ENCODE measurements around the gene CTNNBIP1. TPM values are rescaled to one million over a fixed set of nuclear protein-coding genes. Genes with fewer than 3 reads are reported as not detected.

Gene CTNNBIP1
- total RNA-seq, 1 experiment from 2014 or later = 58.9 TPM

- Histone ChIP-seq H3K4me2 (no peak overlapping the region), H3K9me3 (ENCODE audit: insufficient read depth, low read depth) (no peaks in the 10 kb centered on the region), H3K36me3 (ENCODE audit: low read depth) (no peaks in the 10 kb centered on the region), H3K4me1 (replicated peaks; ENCODE audit: insufficient read depth) (no peaks in the 10 kb centered on the region), H3K79me2 (ENCODE audit: low read depth) (peaks cover 42% of the 10 kb centered on the region), H3K27ac (no peak overlapping the region), H3K4me3 (no peak overlapping the region), H3K27me3 (ENCODE audit: insufficient read depth, low read depth) (no peaks in the 10 kb centered on the region), H3K9me2 (ENCODE audit: insufficient read depth) (no peaks in the 10 kb centered on the region), H4K20me1 (ENCODE audit: insufficient read depth) (0 out of 2 replicates have a peak, but pooled peaks cover 7% of the 10 kb centered on the region), H2AFZ (no peak overlapping the region), H3F3A (ENCODE audit: insufficient read depth, low read depth) (no peaks in the 10 kb centered on the region)
- intact Hi-C loops (cut with micrococcal nuclease; ENCODE audit: unreplicated experiment) = no loop called here
- TF ChIP-seq, protein P1, sequence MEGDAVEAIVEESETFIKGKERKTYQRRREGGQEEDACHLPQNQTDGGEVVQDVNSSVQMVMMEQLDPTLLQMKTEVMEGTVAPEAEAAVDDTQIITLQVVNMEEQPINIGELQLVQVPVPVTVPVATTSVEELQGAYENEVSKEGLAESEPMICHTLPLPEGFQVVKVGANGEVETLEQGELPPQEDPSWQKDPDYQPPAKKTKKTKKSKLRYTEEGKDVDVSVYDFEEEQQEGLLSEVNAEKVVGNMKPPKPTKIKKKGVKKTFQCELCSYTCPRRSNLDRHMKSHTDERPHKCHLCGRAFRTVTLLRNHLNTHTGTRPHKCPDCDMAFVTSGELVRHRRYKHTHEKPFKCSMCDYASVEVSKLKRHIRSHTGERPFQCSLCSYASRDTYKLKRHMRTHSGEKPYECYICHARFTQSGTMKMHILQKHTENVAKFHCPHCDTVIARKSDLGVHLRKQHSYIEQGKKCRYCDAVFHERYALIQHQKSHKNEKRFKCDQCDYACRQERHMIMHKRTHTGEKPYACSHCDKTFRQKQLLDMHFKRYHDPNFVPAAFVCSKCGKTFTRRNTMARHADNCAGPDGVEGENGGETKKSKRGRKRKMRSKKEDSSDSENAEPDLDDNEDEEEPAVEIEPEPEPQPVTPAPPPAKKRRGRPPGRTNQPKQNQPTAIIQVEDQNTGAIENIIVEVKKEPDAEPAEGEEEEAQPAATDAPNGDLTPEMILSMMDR (conservative IDR thresholded peaks at IDR 0.05) = no peak
- no TSS peak for BruUV-seq (replicated peaks)
- CTCF ChIA-PET = no interaction called here
- POLR2A ChIA-PET (ENCODE audit: unreplicated experiment) = interaction anchor here (0.6 kb wide), 1 partner anchor 493 kb away, joined by 3 read pairs; no protein-coding TSS in a partner anchor
- no peak for DNase-seq
Measured at GRCh38 chr1:9811239-9811966, 98.7 kb downstream of the CTNNBIP1 start.

GRCh38 chr1:9809100-9809510, 101.0 kb downstream of the CTNNBIP1 start:
- no peak overlapping the region for H2AFZ ChIP-seq
- H3K4me1 ChIP-seq (replicated peaks; ENCODE audit: insufficient read depth) = no peaks in the 10 kb centered on the region
- TF ChIP-seq, protein P1 (conservative IDR thresholded peaks at IDR 0.05) = no peak
- no peak for TF ChIP-seq EZH2 (IDR thresholded peaks at IDR 0.05; ENCODE audit: low read depth)
- no peak overlapping the region for H3K4me3 ChIP-seq
- no peaks in the 10 kb centered on the region for H3K36me3 ChIP-seq (ENCODE audit: low read depth)
- H3K9me3 ChIP-seq (ENCODE audit: insufficient read depth, low read depth) = no peaks in the 10 kb centered on the region
- BruUV-seq (replicated peaks) = no TSS peak
- no peak overlapping the region for H3K4me2 ChIP-seq
- H3K27me3 ChIP-seq (ENCODE audit: insufficient read depth, low read depth) = no peaks in the 10 kb centered on the region
- DNase-seq = no peak
- intact Hi-C loops (cut with micrococcal nuclease; ENCODE audit: unreplicated experiment) = no loop called here
- H3F3A ChIP-seq (ENCODE audit: insufficient read depth, low read depth) = no peaks in the 10 kb centered on the region
- ChIA-PET CTCF (interaction anchor here (0.9 kb wide), 1 partner anchor 13 kb away, joined by 6 read pairs; no protein-coding TSS in a partner anchor), POLR2A (ENCODE audit: unreplicated experiment) (no interaction called here)
- 0 out of 2 replicates have a peak, but pooled peaks cover 7% of the 10 kb centered on the region for H4K20me1 ChIP-seq (ENCODE audit: insufficient read depth)
- H3K9me2 ChIP-seq (ENCODE audit: insufficient read depth) = no peaks in the 10 kb centered on the region
- H3K79me2 ChIP-seq (ENCODE audit: low read depth) = peaks cover 31% of the 10 kb centered on the region
- no peak overlapping the region for H3K27ac ChIP-seq

DNA sequence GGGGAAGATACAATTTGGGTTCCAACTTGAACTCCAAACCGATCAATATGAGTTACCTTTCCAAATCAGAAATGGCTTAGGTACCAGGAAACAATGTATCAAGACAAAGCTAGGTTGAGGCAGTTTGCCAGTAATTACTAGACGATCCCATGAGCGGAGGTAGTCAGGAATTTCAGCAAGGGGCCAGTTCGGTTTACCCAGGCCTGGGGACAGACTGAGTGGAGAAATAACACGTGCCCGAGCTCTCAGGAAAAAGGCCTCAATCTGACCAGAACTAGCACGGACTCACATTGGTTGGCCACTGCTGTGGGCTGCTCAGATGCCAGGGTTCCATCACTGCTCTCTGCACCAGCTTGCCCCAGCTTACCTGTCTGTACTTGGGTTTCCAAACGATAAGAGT, 101.6 kb downstream of the CTNNBIP1 start:
- Histone ChIP-seq H3K79me2 (ENCODE audit: low read depth) (peaks cover 27% of the 10 kb centered on the region), H3K27me3 (ENCODE audit: insufficient read depth, low read depth) (no peaks in the 10 kb centered on the region), H2AFZ (no peak overlapping the region), H4K20me1 (ENCODE audit: insufficient read depth) (0 out of 2 replicates have a peak, but pooled peaks cover 7% of the 10 kb centered on the region), H3K9me2 (ENCODE audit: insufficient read depth) (no peaks in the 10 kb centered on the region), H3F3A (ENCODE audit: insufficient read depth, low read depth) (no peaks in the 10 kb centered on the region), H3K4me2 (no peak overlapping the region), H3K9me3 (ENCODE audit: insufficient read depth, low read depth) (no peaks in the 10 kb centered on the region), H3K27ac (no peak overlapping the region), H3K36me3 (ENCODE audit: low read depth) (no peaks in the 10 kb centered on the region), H3K4me1 (replicated peaks; ENCODE audit: insufficient read depth) (no peaks in the 10 kb centered on the region), H3K4me3 (no peak overlapping the region)
- intact Hi-C loops (cut with micrococcal nuclease; ENCODE audit: unreplicated experiment) = no loop called here
- TF ChIP-seq EZH2 (IDR thresholded peaks at IDR 0.05; ENCODE audit: low read depth) = no peak
- TF ChIP-seq, protein P1 (conservative IDR thresholded peaks at IDR 0.05) = no peak
- no peak for DNase-seq
- CTCF ChIA-PET = no interaction called here
- POLR2A ChIA-PET (ENCODE audit: unreplicated experiment) = no interaction called here
- no TSS peak for BruUV-seq (replicated peaks)

Measured in PC-9 (cell line).